Skeletal muscle satellite cell (primary cell): ENCODE data around the gene MYBPC2.

Source experiments
- H3K27me3 ChIP-seq: 2 replicates; pipeline ENCODE4 v1.7.0; 2013; ENCODE audit warnings: low read length; ENCODE audit not compliant: control insufficient read depth, insufficient read depth
- H3K36me3 ChIP-seq: 2 replicates; pipeline ENCODE4 v1.7.0; 2013; ENCODE audit warnings: mild to moderate bottlenecking, control low read depth, low read length; ENCODE audit not compliant: insufficient read depth
- H3K4me1 ChIP-seq: 2 replicates; pipeline ENCODE4 v1.7.0; 2013; ENCODE audit warnings: low read length; ENCODE audit not compliant: control insufficient read depth, insufficient read depth
- H3K4me2 ChIP-seq: 2 replicates; pipeline ENCODE4 v1.7.0; 2013; ENCODE audit warnings: mild to moderate bottlenecking, low read length
- H3K4me3 ChIP-seq: 2 replicates; pipeline ENCODE4 v1.7.0; 2013; ENCODE audit warnings: low read length
- H3K9ac ChIP-seq: 2 replicates; pipeline ENCODE4 v1.7.0; 2013; ENCODE audit warnings: mild to moderate bottlenecking, low read depth, low read length, moderate library complexity
- H3K9me3 ChIP-seq: replicated peaks from 2 replicates; pipeline ENCODE4 v1.7.0; 2013; ENCODE audit warnings: mild to moderate bottlenecking, control low read depth, low read length

MYBPC2 gene

DNA sequence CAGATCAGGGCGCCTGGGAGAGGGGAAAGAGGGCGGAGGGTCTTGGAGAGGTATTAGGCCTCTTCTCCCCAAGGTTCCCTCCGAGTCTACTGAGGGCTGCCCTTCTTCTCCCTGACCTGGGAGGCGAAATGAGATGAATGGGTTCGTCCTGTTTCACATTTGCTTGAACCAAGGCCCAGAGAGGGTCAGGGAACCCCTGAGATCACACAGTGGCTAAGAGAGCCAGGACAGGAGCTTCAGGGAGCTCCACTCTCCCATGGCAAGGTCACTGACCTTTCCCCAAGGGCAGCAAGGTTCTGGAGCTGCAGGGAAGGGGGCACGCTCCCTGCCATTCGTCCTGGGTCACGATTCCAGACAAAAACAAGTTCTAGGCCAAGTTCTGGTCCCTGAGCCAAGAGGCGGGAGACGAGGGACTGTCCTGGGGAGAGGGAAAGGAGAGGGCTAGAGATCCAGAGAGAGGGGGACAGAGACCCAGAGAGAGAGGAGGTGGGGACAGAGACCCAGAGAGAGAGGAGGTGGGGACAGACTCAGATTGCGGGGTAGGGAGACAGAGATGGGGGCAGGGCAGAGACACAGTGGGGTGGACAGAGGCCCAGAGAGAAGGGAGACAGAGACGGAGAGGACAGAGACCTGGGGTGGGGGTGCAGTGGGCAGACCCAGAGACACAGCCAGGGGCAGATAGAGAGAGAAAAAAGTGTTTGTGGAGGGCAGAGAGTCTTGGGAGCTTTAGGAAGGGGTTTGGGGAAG is 80.5 kb downstream of the MYBPC2 start:
- no peaks in the 10 kb centered on the region for H3K36me3 ChIP-seq
- peaks cover 7% of the 10 kb centered on the region for H3K4me1 ChIP-seq
- no peaks in the 10 kb centered on the region for H3K9me3 ChIP-seq
- H3K4me3 ChIP-seq = no peak overlapping the region
- no peak overlapping the region for H3K4me2 ChIP-seq
- H3K9ac ChIP-seq = no peak overlapping the region
- peaks cover 9% of the 10 kb centered on the region for H3K27me3 ChIP-seq

- H3K4me1 ChIP-seq = peaks cover 7% of the 10 kb centered on the region
- peaks cover 9% of the 10 kb centered on the region for H3K27me3 ChIP-seq
- H3K9ac ChIP-seq = no peak within 1 kb of the TSS
- no peaks in the 10 kb centered on the region for H3K36me3 ChIP-seq
- no peak within 1 kb of the TSS for H3K4me3 ChIP-seq
- H3K4me2 ChIP-seq = no peak within 1 kb of the TSS
- H3K9me3 ChIP-seq = no peaks in the 10 kb centered on the region
Observed at GRCh38 chr19:50513746-50514345, 81.2 kb downstream of the MYBPC2 start, which contains the start of gene ASPDH. ASPDH (minus strand) TSS chr19:50513913; CDS start chr19:50513823, 90 bp downstream.

DNA sequence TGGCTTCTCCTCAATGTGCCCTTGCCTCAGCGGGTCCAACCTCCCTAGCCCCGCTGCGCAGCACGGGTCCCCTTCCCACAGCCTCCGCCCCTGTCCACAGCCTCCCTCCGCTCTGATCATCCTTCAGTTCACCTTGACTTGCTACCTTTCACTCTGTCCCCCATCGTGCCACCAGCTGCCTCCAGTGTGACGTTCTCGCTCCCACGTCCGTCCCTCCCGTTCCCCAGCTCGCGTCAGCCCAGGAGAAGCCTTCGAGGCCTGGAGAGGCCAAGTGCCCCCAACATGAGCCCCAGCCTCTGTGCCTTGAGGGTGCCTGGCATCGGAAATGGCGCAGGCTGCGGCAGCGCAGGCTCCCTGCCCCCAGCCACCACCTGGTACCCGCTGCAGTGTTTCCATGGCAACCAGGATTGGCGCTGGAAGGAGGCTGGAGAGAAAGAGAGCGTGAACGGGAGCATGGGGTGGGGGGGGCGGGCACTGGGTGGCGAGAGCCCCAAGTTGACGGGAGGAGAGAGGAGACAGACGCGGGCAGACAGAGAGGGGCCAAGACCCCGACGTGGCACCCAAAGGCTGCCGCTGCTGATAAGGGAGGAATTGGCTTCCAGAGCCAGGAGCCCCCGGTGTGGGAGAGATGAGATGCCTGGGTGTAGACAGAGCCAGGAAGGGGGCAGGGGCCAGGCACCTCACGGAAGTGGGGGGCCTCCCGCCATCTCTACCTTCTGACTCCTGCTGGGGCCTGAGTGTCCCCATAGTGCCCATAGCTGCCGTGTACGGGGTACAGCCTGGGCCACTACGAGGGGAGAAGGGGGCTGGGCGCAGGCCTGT is 81.9 kb downstream of the MYBPC2 start:
- H3K4me2 ChIP-seq = no peak overlapping the region
- no peak overlapping the region for H3K4me3 ChIP-seq
- peaks cover 9% of the 10 kb centered on the region for H3K27me3 ChIP-seq
- H3K9ac ChIP-seq = no peak overlapping the region
- peaks cover 7% of the 10 kb centered on the region for H3K4me1 ChIP-seq
- H3K9me3 ChIP-seq = no peaks in the 10 kb centered on the region
- H3K36me3 ChIP-seq = no peaks in the 10 kb centered on the region

DNA sequence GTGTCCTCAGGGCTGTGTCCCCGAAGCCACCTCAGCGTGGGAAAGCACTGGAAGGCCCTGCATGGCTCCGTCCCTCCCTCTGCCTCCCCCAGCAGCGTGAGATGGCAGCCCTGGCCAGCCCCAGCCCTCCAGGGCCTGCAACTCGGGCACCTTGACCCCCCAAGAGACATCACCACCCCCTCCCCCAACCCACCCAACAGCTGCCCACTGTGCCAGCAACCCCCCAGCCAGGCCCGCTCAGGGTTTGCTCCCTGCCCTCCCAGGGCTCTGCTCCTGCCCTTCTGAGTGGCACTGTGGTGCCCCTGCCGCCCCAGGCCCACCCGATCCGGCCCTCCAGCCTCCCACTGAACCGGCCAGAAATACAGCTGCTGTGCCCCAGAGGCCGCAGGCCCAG is 82.5 kb downstream of the MYBPC2 start:
- Histone ChIP-seq H3K9ac (no peak overlapping the region), H3K4me3 (no peak overlapping the region), H3K27me3 (peaks cover 9% of the 10 kb centered on the region), H3K4me1 (peaks cover 3% of the 10 kb centered on the region), H3K4me2 (no peak overlapping the region), H3K36me3 (no peaks in the 10 kb centered on the region), H3K9me3 (no peaks in the 10 kb centered on the region)
